ENCODE data around the gene SLFNL1.

SLFNL1 gene

GRCh38 chr1:41019353-41019745 lies 2.2 kb downstream of the SLFNL1 start:
- no peak for DNase-seq

GRCh38 chr1:41018018-41018410 lies 3.5 kb downstream of the SLFNL1 start:
- no peak for DNase-seq

DNA sequence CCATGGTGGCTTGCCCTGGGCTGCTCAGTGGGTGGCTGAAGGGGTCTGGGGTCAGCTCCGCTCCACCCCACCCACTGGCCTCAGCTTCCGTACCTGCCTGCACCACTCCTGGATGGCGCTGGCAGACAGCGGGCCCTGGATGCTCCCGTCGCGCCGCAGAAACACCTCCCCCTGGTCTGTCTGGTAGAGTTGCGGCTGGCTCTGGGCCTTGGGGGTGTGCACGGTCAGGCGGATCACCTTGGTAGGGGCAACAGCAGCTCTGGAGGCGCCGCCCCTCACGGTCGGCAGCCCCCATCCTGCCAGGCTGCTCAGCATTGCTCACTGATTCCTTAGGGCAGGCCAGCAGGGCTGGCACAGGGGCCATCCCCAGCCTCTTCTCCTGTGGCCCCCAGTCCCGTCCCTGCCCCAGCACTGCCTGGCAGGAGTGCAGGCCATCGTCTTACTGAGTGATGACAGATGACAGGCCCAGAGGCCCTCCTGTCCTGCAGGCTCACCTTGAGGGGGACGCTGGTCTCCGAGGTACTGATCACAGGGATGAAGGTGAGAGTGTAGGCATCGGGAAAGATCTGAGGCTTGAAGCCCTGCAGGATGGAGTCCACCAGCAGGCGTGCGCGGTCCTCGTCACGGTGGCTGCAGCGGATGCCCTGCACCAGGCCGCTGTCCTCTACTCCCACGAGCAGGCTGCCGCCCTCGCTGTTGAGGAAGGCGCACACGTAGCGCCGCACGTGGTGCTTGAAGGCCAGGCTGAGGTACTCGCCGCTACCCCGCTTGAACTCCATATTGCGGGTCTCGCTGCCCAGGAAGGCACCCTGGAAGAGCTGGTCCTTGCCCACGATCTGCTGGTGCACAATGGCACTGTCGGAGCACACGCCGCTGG lies 4.1 kb downstream of the SLFNL1 start:
- no peak for DNase-seq

DNA sequence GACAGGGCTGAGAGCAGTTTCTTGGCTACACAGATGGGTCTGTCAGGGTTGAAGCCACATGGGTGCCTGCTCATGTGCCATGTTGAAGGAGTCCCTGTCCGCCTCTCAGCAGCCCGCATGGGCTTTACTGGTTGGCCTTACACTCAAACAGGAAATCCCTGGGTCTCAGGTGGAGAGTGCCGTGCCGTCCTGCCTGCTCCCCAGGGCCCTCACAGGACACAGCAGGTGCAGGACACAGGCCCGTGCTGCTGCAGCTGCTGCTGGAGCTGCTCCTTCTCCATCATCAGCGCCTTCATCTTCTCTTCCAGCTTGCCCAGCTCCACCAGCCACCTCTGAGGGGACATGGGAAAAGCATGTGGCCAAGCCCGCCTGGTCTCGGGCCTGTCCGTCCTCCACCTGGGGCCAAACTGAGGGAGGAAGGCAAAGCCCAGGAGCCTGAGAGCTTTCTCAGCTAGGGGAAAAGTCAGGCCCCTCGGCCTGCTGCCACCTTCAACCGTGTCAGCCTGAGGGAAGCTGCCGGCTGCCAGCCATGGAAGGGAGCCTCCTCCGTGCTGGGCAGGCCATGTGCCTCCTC lies 5.5 kb downstream of the SLFNL1 start:
- no peak for DNase-seq

DNA sequence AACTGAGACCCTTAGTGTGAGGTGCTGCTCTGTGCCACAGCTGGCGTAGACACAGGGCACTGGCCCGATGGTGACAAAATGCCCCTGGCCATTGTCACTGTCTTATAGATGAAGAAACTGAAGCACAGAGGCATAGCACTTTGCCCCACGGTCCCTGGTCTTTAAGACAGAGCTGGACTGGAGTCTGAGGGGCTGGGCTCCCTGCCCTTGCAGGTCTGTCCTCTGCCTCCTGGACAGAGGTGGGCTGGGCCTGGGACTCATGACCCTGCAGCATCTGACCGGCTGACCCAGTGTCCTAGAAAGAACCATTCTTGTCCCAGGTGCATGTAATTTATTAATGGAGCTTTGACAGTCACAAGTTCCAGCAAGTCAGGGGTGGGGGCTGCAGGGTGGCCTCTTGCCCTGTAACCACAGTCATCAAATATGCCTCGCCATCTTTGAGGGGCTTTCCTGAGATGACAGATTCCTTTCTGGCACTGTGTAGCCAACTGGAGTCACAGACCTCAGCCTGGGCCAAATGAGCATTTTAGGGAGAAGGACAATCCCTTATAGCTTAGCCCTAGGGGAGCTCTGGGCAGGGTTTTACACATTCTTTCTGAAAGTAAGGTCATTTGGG lies 6.1 kb downstream of the SLFNL1 start:
- no peak for DNase-seq

GRCh38 chr1:41014871-41015270 lies 6.7 kb downstream of the SLFNL1 start:
- no peak for DNase-seq

DNA sequence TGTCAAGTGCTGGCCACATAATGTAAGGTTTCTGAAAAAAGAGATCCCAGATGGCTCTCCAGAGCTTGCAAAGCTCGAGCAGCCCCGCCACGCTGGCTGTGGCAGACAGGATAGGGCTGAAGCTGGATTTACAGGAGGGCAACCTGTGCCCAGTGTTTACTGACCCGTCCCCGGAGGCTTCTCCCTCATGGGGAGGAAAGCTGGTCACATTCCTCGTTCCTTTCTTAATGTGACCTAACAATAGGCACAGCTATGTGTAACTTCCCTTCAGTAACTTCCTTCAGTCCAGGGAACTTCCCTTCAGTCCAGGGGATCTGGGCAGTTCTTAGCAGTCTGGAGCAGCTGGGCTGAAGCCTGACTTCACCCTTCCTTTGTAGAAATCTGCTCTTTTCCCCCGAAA lies 7.7 kb downstream of the SLFNL1 start:
- no peak for DNase-seq

GRCh38 chr1:41013024-41013423 lies 8.5 kb downstream of the SLFNL1 start:
- DNase-seq = no peak

DNA sequence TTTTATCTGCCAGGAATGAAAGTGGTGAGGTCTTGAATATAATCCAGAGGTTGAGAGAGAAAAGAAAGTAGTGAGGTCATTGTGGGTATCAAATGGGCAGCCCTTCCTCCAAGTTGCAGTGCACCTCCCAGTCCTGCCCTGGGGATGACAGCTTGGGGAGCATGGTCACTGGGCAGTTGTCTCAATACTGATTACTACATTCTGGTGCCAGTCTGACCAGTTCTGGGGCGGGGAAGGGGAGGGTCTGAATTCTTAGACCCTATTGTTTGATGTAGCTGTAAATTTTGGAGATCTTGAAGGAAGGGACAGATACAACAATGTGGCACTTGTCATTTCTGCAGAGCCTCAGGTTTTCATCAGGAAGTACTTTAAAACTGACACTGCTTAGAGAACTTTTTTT lies 11.2 kb downstream of the SLFNL1 start:
- DNase-seq = no peak

- DNase-seq = no peak
Observed at GRCh38 chr1:41009466-41009865, 12.1 kb downstream of the SLFNL1 start.

- no peak for DNase-seq
Observed at GRCh38 chr1:41006942-41007865, 14.3 kb downstream of the SLFNL1 start.

DNA sequence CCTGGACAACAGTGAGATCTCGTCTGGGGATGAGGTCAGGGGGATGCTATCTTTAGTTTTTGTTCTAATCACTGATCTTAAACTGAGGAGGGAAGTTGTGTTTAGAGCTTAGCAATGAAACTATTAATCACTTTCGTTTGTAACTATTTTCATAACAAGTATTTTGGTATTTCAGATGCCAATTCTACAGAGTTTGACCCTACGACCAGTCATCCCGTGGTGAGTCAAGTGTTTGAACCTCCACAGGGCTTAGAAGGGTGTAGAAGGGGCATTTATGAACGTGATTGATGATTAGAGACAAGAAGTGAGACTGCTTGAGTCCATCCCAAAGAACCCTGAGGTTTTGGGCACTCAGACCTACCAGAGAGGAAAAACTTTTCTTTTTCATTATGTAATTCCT lies 15.6 kb downstream of the SLFNL1 start:
- DNase-seq = no peak

GRCh38 chr1:41003640-41004220 lies 17.8 kb downstream of the SLFNL1 start:
- DNase-seq = no peak

- no peak for DNase-seq
Observed at GRCh38 chr1:41003127-41003639, 18.3 kb downstream of the SLFNL1 start.

GRCh38 chr1:40998668-40999067 lies 22.9 kb downstream of the SLFNL1 start:
- no peak for DNase-seq

DNA sequence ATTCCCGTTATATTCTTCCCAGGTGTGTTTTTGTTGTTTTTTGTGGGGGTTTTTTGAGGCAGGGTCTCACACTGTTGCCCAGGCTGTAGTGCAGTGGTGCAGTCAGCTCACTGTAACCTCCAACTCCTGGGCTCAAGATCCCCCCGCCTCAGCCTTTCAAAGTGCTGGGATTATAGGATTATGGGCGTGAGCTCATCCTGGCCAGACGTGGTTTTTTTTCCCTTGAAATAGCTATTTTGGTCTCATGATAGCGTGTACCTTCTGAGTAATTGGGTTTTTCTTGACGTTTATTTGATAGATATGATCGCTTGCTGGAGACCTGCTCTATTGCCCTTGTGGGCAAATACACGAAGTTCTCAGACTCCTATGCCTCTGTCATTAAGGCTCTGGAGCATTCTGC lies 24.4 kb downstream of the SLFNL1 start:
- DNase-seq = no peak

GRCh38 chr1:40989066-40989465 lies 32.5 kb downstream of the SLFNL1 start:
- no peak for DNase-seq

GRCh38 chr1:40988280-40988679 lies 33.2 kb downstream of the SLFNL1 start:
- DNase-seq = no peak

DNA sequence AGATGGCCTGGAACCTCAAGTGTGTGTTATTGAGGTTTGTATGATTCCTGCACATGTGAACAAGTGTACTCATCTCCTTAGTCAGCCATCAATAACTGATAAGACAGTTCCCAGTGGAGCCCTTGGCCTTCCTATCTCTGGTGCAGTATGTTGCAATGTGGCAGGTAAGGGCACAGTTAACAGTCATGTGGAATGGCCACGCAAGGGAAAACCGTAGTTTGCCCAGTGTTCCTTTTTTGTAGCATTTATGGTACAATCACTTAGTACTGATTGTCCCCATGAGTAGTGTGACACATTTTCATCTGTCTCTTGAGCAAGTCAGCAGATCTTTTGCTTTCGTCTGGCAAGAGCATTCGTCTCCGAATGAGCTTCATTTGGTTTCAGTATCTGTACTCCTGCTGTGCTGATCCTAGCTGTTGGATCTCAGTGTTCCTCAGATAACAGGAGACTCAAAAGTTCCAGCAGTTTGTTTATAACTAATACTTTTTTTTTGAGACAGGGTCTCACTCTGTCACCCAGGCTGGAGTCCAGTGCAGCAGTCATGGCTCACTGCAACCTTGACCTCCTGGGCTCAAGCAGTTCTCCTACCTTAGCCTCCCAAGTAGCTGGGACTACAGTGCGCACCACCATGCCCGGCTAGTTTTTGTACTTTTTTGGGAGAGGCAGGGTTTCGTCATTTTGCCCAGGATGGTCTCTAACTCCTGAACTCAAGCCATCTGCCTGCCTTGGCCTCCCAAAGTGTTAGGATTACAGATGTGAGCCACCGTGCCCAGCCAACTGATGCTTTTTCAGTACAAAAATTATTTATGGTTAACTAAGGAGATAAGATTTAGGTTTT lies 33.9 kb downstream of the SLFNL1 start:
- DNase-seq = no peak

DNA sequence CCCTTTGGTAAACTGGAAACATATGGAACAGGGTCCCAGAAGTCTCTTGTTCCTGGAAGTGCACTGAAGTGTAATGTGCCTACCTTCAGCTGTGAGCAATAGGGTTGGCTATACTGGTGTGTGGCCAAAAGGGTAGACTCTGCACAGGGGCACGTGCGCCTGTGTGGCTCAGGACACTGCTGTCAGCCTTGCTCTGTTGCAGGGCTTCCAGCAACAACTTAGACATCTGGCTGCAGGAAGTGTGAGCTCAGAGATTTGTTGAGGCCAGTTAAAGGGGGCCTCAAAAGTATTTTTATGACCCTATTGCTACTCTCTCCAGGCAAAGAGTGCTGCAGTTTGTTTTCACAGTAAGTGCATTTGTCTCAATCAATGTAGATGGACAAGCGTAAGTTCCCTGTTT lies 34.6 kb downstream of the SLFNL1 start:
- DNase-seq = no peak

- DNase-seq = no peak
Observed at GRCh38 chr1:40986328-40986783, 35.2 kb downstream of the SLFNL1 start.

Measured in retina (tissue), 1 donor.